Measurements from ENCODE around the gene CACNA1B. TPM values are rescaled to one million over a fixed set of nuclear protein-coding genes. Genes with fewer than 3 reads are reported as not detected.
A peak's percentile ranks its signal among the peaks of the same experiment; 100 is the strongest.
"Not testable (repeated sequence)": the region's sequence is repeated elsewhere in the genome, so short reads cannot be mapped to it uniquely, and the experiment has no call there.

CACNA1B gene
- total RNA-seq, 1 donor from 2014 or later = 84.4 TPM

GRCh38 chr9:138105561-138106505 lies 228.3 kb downstream of the CACNA1B start:
- H3K27ac Mint-ChIP-seq (ENCODE audit: unreplicated experiment) = no peak overlapping the region
- no peak for DNase-seq
- TF ChIP-seq, protein P1, sequence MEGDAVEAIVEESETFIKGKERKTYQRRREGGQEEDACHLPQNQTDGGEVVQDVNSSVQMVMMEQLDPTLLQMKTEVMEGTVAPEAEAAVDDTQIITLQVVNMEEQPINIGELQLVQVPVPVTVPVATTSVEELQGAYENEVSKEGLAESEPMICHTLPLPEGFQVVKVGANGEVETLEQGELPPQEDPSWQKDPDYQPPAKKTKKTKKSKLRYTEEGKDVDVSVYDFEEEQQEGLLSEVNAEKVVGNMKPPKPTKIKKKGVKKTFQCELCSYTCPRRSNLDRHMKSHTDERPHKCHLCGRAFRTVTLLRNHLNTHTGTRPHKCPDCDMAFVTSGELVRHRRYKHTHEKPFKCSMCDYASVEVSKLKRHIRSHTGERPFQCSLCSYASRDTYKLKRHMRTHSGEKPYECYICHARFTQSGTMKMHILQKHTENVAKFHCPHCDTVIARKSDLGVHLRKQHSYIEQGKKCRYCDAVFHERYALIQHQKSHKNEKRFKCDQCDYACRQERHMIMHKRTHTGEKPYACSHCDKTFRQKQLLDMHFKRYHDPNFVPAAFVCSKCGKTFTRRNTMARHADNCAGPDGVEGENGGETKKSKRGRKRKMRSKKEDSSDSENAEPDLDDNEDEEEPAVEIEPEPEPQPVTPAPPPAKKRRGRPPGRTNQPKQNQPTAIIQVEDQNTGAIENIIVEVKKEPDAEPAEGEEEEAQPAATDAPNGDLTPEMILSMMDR (IDR thresholded peaks at IDR 0.05; ENCODE audit: partially characterized antibody, unreplicated experiment) = no peak
- peaks cover 8% of the 10 kb centered on the region for H3K27me3 Mint-ChIP-seq (ENCODE audit: unreplicated experiment)
- H3K4me3 Mint-ChIP-seq (ENCODE audit: unreplicated experiment) = no peak overlapping the region
- H3K9me3 Mint-ChIP-seq (ENCODE audit: unreplicated experiment) = peaks cover 12% of the 10 kb centered on the region
- peaks cover 7% of the 10 kb centered on the region for H3K4me1 Mint-ChIP-seq (ENCODE audit: low read depth, unreplicated experiment)
- H3K36me3 Mint-ChIP-seq (ENCODE audit: unreplicated experiment) = peaks cover 5% of the 10 kb centered on the region

GRCh38 chr9:138107039-138107438 lies 229.5 kb downstream of the CACNA1B start:
- H3K4me1 Mint-ChIP-seq (ENCODE audit: low read depth, unreplicated experiment); H3K9me3 Mint-ChIP-seq (ENCODE audit: unreplicated experiment); H3K36me3 Mint-ChIP-seq (ENCODE audit: unreplicated experiment); DNase-seq; H3K27me3 Mint-ChIP-seq (ENCODE audit: unreplicated experiment): not testable (repeated sequence)
- Mint-ChIP-seq H3K4me3 (ENCODE audit: unreplicated experiment) (peak overlapping the region; percentile 43), H3K27ac (ENCODE audit: unreplicated experiment) (peak overlapping the region; percentile 15)

DNA sequence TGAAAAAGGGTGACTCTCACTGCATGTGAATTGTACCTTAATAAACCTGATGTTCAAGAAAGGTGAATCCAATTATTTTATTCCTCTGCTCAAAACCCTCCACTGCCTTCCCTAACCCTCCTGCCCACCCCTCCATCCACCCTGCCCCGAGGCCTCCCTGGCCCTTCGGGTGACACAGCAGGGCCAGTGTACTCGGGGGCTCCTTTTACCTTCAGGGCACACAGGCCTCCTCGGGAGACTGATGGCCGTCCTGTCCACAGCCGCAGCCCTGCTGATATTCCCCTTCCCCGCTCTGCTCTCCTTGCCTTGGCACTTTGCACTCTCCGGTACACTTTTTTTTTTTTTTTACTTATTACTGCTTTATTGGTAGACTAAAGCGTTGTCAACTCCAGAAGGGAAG lies 234.0 kb downstream of the CACNA1B start:
- Mint-ChIP-seq H3K27me3 (ENCODE audit: unreplicated experiment) (peaks cover 18% of the 10 kb centered on the region), H3K36me3 (ENCODE audit: unreplicated experiment) (peaks cover 23% of the 10 kb centered on the region), H3K27ac (ENCODE audit: unreplicated experiment) (peak overlapping the region; percentile 8), H3K4me3 (ENCODE audit: unreplicated experiment) (no peak overlapping the region), H3K9me3 (ENCODE audit: unreplicated experiment) (peaks cover 24% of the 10 kb centered on the region), H3K4me1 (ENCODE audit: low read depth, unreplicated experiment) (no peaks in the 10 kb centered on the region)
- TF ChIP-seq, protein P1 (IDR thresholded peaks at IDR 0.05; ENCODE audit: partially characterized antibody, unreplicated experiment) = no peak
- DNase-seq = no peak

- Mint-ChIP-seq H3K9me3 (ENCODE audit: unreplicated experiment) (peaks cover 24% of the 10 kb centered on the region), H3K27ac (ENCODE audit: unreplicated experiment) (peak overlapping the region; percentile 11), H3K4me3 (ENCODE audit: unreplicated experiment) (peak overlapping the region; percentile 14)
Observed at GRCh38 chr9:138112090-138112748, 234.6 kb downstream of the CACNA1B start.

More at GRCh38 chr9:138112090-138112748, 234.6 kb downstream of the CACNA1B start:
- peaks cover 17% of the 10 kb centered on the region for H3K27me3 Mint-ChIP-seq (ENCODE audit: unreplicated experiment)
- H3K36me3 Mint-ChIP-seq (ENCODE audit: unreplicated experiment) = peaks cover 23% of the 10 kb centered on the region
- DNase-seq = no peak
- no peaks in the 10 kb centered on the region for H3K4me1 Mint-ChIP-seq (ENCODE audit: low read depth, unreplicated experiment)
- TF ChIP-seq, protein P1 (IDR thresholded peaks at IDR 0.05; ENCODE audit: partially characterized antibody, unreplicated experiment) = no peak

All from glutamatergic neuron (in vitro differentiated cells).